Activated T-helper 1 cell treated with Interleukin-2 at 50 U/mL for 16 hours (primary cell): ENCODE results near the gene SUPT6H.
"Not testable (repeated sequence)": the region's sequence is repeated elsewhere in the genome, so short reads cannot be mapped to it uniquely, and the experiment has no call there.

Source experiments
- DNase-seq: peaks from one replicate; pipeline ENCODE4 v3.0.0-alpha.2; 2020; ENCODE audit warnings: low read depth

SUPT6H gene

GRCh38 chr17:28648698-28649097 is 13.3 kb upstream of the SUPT6H start:
- DNase-seq = no peak

- DNase-seq = no peak
These were observed 6.8 kb upstream of the SUPT6H start for GRCh38 chr17:28655160-28655559.

- DNase-seq = no peak
These were observed 4.2 kb upstream of the SUPT6H start for GRCh38 chr17:28657756-28658155.

- DNase-seq = not testable (repeated sequence)
These were observed 3.7 kb upstream of the SUPT6H start for GRCh38 chr17:28658342-28658741.

- DNase-seq = not testable (repeated sequence)
These were observed 3.1 kb upstream of the SUPT6H start for GRCh38 chr17:28658766-28659496.

GRCh38 chr17:28659497-28659881 is 2.5 kb upstream of the SUPT6H start:
- DNase-seq = not testable (repeated sequence)

- no peak for DNase-seq
These were observed 473 bp downstream of the SUPT6H start for GRCh38 chr17:28662527-28662829.

GRCh38 chr17:28663723-28664122 is 1.7 kb downstream of the SUPT6H start:
- no peak for DNase-seq

- DNase-seq = no peak
These were observed 4.0 kb downstream of the SUPT6H start for GRCh38 chr17:28665994-28666393.

- DNase-seq = no peak
These were observed 5.9 kb downstream of the SUPT6H start for GRCh38 chr17:28667870-28668269.

GRCh38 chr17:28669918-28670317 is 7.9 kb downstream of the SUPT6H start:
- DNase-seq = no peak

- no peak for DNase-seq
These were observed 13.5 kb downstream of the SUPT6H start for GRCh38 chr17:28675490-28675889.

- no peak for DNase-seq
These were observed 14.0 kb downstream of the SUPT6H start for GRCh38 chr17:28675980-28676379.

- no peak for DNase-seq
These were observed 20.6 kb downstream of the SUPT6H start for GRCh38 chr17:28682655-28683054.

GRCh38 chr17:28684963-28685362 is 23.0 kb downstream of the SUPT6H start:
- no peak for DNase-seq

- no peak for DNase-seq
These were observed 23.4 kb downstream of the SUPT6H start for GRCh38 chr17:28685366-28685765.

GRCh38 chr17:28686296-28686695 is 24.3 kb downstream of the SUPT6H start:
- DNase-seq = no peak

- no peak for DNase-seq
These were observed 26.5 kb downstream of the SUPT6H start for GRCh38 chr17:28688481-28688880.

- no peak for DNase-seq
These were observed 27.0 kb downstream of the SUPT6H start for GRCh38 chr17:28689011-28689410.

- no peak for DNase-seq
These were observed 31.9 kb downstream of the SUPT6H start for GRCh38 chr17:28693869-28694268.

- DNase-seq = no peak
These were observed 36.4 kb downstream of the SUPT6H start for GRCh38 chr17:28698253-28698941.

- DNase-seq = no peak
These were observed 38.3 kb downstream of the SUPT6H start for GRCh38 chr17:28700278-28700677.

GRCh38 chr17:28700830-28701492 is 39.0 kb downstream of the SUPT6H start:
- DNase-seq = no peak
